Neural cell (in vitro differentiated cells): ENCODE measurements around the gene PCBD2. TPM values are rescaled to one million over a fixed set of nuclear protein-coding genes. Genes with fewer than 3 reads are reported as not detected.

Experiments used
- H2AFZ ChIP-seq: fragments of 200-600, 300-800 bp; sonication (generic), shearing (Covaris generic); 2 replicates; pipeline ENCODE4 v1.6.0; 2014; ENCODE audit warnings: low read depth, mild to moderate bottlenecking, antibody characterized with exemption, low read length, moderate library complexity
- H3F3A ChIP-seq: fragments of 200-600 bp; shearing (Covaris generic); 2 replicates; pipeline ENCODE4 v1.6.1; 2016; ENCODE audit warnings: mild to moderate bottlenecking, moderate library complexity, mixed read lengths, antibody characterized with exemption, low read length; ENCODE audit not compliant: insufficient read depth, poor library complexity, severe bottlenecking
- H3K27ac ChIP-seq: fragments of 200-600, 300-800 bp; sonication (generic), shearing (Covaris generic); 2 replicates; pipeline ENCODE4 v1.5.1; 2014; ENCODE audit warnings: mild to moderate bottlenecking, low read length, moderate library complexity
- H3K27me3 ChIP-seq: fragments of 300-800, 200-600 bp; sonication (generic), shearing (Covaris generic); 2 replicates; pipeline ENCODE4 v1.6.0; 2014; ENCODE audit warnings: mild to moderate bottlenecking, low read depth, low read length, moderate library complexity; ENCODE audit not compliant: insufficient read depth
- H3K36me3 ChIP-seq: fragments of 300-800, 200-600 bp; sonication (generic), shearing (Covaris generic); 2 replicates; pipeline ENCODE4 v1.5.1; 2014; ENCODE audit warnings: mild to moderate bottlenecking, antibody characterized with exemption, low read length, moderate library complexity; ENCODE audit not compliant: insufficient read depth
- H3K4me2 ChIP-seq: fragments of 300-800, 200-600 bp; sonication (generic), shearing (Covaris generic); 2 replicates; pipeline ENCODE4 v1.6.0; 2014; ENCODE audit warnings: mild to moderate bottlenecking, low read length
- H3K4me3 ChIP-seq: fragments of 300-800, 200-600 bp; sonication (generic), shearing (Covaris generic); 2 replicates; pipeline ENCODE4 v1.5.1; 2014; ENCODE audit warnings: mild to moderate bottlenecking, low read length, moderate library complexity
- H3K79me2 ChIP-seq: fragments of 200-600 bp; shearing (Covaris generic); replicated peaks from 2 replicates; pipeline ENCODE4 v1.6.0; 2014; ENCODE audit warnings: mild to moderate bottlenecking, low read length, moderate library complexity; ENCODE audit not compliant: insufficient read depth
- H3K9ac ChIP-seq: fragments of 300-800, 200-600 bp; sonication (generic), shearing (Covaris generic); 2 replicates; pipeline ENCODE4 v1.6.1; 2016; ENCODE audit warnings: mild to moderate bottlenecking, low read length, mixed read lengths
- H3K9me2 ChIP-seq: fragments of 200-600 bp; shearing (Covaris generic); 2 replicates; pipeline ENCODE4 v1.6.1; 2016; ENCODE audit warnings: mild to moderate bottlenecking, low read length, mixed read lengths; ENCODE audit not compliant: insufficient read depth
- H3K9me3 ChIP-seq: fragments of 200-600, 300-800 bp; sonication (generic), shearing (Covaris generic); 2 replicates; pipeline ENCODE4 v1.6.1; 2016; ENCODE audit warnings: mild to moderate bottlenecking, mixed run types, low read length, moderate library complexity, mixed read lengths
- H4K20me1 ChIP-seq: fragments of 200-600 bp; shearing (Covaris generic); 2 replicates; pipeline ENCODE4 v1.6.1; 2016; ENCODE audit warnings: mild to moderate bottlenecking, mixed run types; ENCODE audit not compliant: insufficient read depth
- EP300 ChIP-seq: fragments of 450-650 bp; conservative IDR thresholded peaks from 2 replicates; pipeline ENCODE4 v1.6.1; 2014; ENCODE audit warnings: antibody characterized with exemption, mild to moderate bottlenecking, moderate library complexity; ENCODE audit not compliant: poor library complexity, severe bottlenecking
- EZH2 ChIP-seq: fragments of 200-600, 300-800 bp; shearing (Covaris generic), sonication (generic); IDR thresholded peaks from 2 replicates; pipeline ENCODE4 v1.6.1; 2014; ENCODE audit warnings: antibody characterized with exemption, low read length, borderline replicate concordance, mild to moderate bottlenecking; ENCODE audit not compliant: insufficient read depth, poor library complexity, severe bottlenecking
- MXI1 ChIP-seq: fragments of 450-650 bp; conservative IDR thresholded peaks from 2 replicates; pipeline ENCODE4 v1.6.1; 2014; ENCODE audit warnings: antibody characterized with exemption, mild to moderate bottlenecking; ENCODE audit not compliant: poor library complexity, severe bottlenecking
- POLR2AphosphoS5 ChIP-seq: IDR thresholded peaks from 2 replicates; pipeline ENCODE4 v1.6.1; 2012
- RAD21 ChIP-seq: fragments of 450-650 bp; conservative IDR thresholded peaks from 2 replicates; pipeline ENCODE4 v1.6.1; 2014; ENCODE audit warnings: antibody characterized with exemption, mild to moderate bottlenecking, moderate library complexity
- REST ChIP-seq: IDR thresholded peaks from 2 replicates; pipeline ENCODE4 v1.6.1; 2012; ENCODE audit warnings: borderline replicate concordance
- SMC3 ChIP-seq: fragments of 450-650 bp; conservative IDR thresholded peaks from 2 replicates; pipeline ENCODE4 v1.6.1; 2014; ENCODE audit warnings: antibody characterized with exemption, mild to moderate bottlenecking, moderate library complexity; ENCODE audit not compliant: poor library complexity
- TAF1 ChIP-seq: IDR thresholded peaks from 2 replicates; pipeline ENCODE4 v1.6.1; 2012; ENCODE audit warnings: low read depth
- polyA plus RNA-seq: library from polyadenylated mRNA; depleted of rRNA; stranded (reverse); fragments of >200 nt; gene quantifications from 2 replicates; pipeline ENCODE4 v1.2.3, GENCODE V29; 2014
- TF ChIP-seq, protein P1 (sequence below): fragments of 450-650 bp; IDR thresholded peaks from 2 replicates; pipeline ENCODE4 v1.5.1; 2014; ENCODE audit warnings: antibody characterized with exemption, mild to moderate bottlenecking, moderate library complexity; ENCODE audit not compliant: poor library complexity, severe bottlenecking

Gene PCBD2
- polyA plus RNA-seq, 1 donor from 2014 or later = 6.0 TPM

- H2AFZ ChIP-seq = no peak overlapping the region
- no peaks in the 10 kb centered on the region for H4K20me1 ChIP-seq
- no peak overlapping the region for H3K27ac ChIP-seq
- H3K4me3 ChIP-seq = no peak overlapping the region
- H3K79me2 ChIP-seq = no peaks in the 10 kb centered on the region
- no peak overlapping the region for H3K4me2 ChIP-seq
- H3F3A ChIP-seq = no peaks in the 10 kb centered on the region
- TF ChIP-seq EZH2 (no peak), REST (no peak), EP300 (no peak)
- H3K27me3 ChIP-seq = no peaks in the 10 kb centered on the region
- no peaks in the 10 kb centered on the region for H3K9me3 ChIP-seq
- H3K36me3 ChIP-seq = no peaks in the 10 kb centered on the region
- H3K9ac ChIP-seq = no peak overlapping the region
- H3K9me2 ChIP-seq = no peaks in the 10 kb centered on the region
Measured at GRCh38 chr5:134932508-134932907, 27.6 kb downstream of the PCBD2 start.

DNA sequence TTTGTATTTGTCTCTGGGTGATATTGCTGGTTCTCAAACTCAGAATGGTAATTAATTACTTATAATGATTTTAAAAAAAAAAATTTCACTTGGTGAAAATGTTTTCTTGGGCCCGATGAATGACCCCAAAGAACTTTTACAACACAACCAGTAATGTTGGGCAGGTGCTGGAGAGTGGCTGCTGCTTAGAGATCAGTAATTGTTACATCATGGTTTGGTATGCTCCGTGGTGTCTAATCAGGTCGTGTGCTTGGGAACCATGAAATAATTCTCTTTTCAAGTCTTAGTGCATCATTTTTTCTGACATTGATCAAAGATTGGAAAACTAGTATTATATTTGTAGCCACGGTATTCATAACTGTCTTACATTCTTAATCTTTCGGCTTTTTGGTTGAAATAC lies 29.3 kb downstream of the PCBD2 start:
- no peaks in the 10 kb centered on the region for H3K9me2 ChIP-seq
- H3K9ac ChIP-seq = no peak overlapping the region
- H3K4me2 ChIP-seq = no peak overlapping the region
- no peak overlapping the region for H2AFZ ChIP-seq
- H3K4me3 ChIP-seq = no peak overlapping the region
- H4K20me1 ChIP-seq = no peaks in the 10 kb centered on the region
- TF ChIP-seq, protein P1, sequence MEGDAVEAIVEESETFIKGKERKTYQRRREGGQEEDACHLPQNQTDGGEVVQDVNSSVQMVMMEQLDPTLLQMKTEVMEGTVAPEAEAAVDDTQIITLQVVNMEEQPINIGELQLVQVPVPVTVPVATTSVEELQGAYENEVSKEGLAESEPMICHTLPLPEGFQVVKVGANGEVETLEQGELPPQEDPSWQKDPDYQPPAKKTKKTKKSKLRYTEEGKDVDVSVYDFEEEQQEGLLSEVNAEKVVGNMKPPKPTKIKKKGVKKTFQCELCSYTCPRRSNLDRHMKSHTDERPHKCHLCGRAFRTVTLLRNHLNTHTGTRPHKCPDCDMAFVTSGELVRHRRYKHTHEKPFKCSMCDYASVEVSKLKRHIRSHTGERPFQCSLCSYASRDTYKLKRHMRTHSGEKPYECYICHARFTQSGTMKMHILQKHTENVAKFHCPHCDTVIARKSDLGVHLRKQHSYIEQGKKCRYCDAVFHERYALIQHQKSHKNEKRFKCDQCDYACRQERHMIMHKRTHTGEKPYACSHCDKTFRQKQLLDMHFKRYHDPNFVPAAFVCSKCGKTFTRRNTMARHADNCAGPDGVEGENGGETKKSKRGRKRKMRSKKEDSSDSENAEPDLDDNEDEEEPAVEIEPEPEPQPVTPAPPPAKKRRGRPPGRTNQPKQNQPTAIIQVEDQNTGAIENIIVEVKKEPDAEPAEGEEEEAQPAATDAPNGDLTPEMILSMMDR = no peak
- TF ChIP-seq POLR2AphosphoS5 (no peak), EZH2 (no peak), RAD21 (no peak), TAF1 (no peak), EP300 (no peak), REST (no peak), MXI1 (no peak), SMC3 (no peak)
- H3F3A ChIP-seq = no peaks in the 10 kb centered on the region
- no peak overlapping the region for H3K27ac ChIP-seq
- H3K36me3 ChIP-seq = no peaks in the 10 kb centered on the region
- H3K79me2 ChIP-seq = no peaks in the 10 kb centered on the region
- no peaks in the 10 kb centered on the region for H3K27me3 ChIP-seq
- no peaks in the 10 kb centered on the region for H3K9me3 ChIP-seq
